Right atrium auricular region (tissue), 2 donors: ENCODE measurements around the gene ZNF506. TPM values are rescaled to one million over a fixed set of nuclear protein-coding genes. Genes with fewer than 3 reads are reported as not detected.
"Not testable (repeated sequence)": the region's sequence is repeated elsewhere in the genome, so short reads cannot be mapped to it uniquely, and the experiment has no call there.

ENCODE experiments used
- DNase-seq: peaks from one replicate; pipeline ENCODE4 v3.0.0-alpha.2; 2019; ENCODE audit warnings: low spot score
- H3K27ac ChIP-seq, 2 donors: fragments of 200-600 bp; sonication (generic); 1 replicate in 1 of 2; 2 replicates in 1 of 2; pipeline ENCODE4 v1.5.1; 2016 to 2019
- H3K27me3 ChIP-seq, 2 donors: fragments of 200-600 bp; sonication (generic); one replicate each; pipeline versions ENCODE4 v1.5.1 to v1.6.0; 2017 to 2019
- H3K36me3 ChIP-seq: fragments of 200-600 bp; sonication (generic); one replicate; pipeline ENCODE4 v1.5.1; 2016
- H3K4me1 ChIP-seq, 2 donors: fragments of 200-600 bp; sonication (generic); one replicate each; pipeline versions ENCODE4 v1.5.1 to v1.6.0; 2017 to 2019
- H3K4me3 ChIP-seq, 2 donors: fragments of 200-600 bp; sonication (generic); 1 replicate in 1 of 2; 2 replicates in 1 of 2; pipeline ENCODE4 v1.5.1; 2017 to 2019; ENCODE audit warnings: mild to moderate bottlenecking in 1 of 2, moderate library complexity in 1 of 2
- H3K9me3 ChIP-seq, 2 donors: fragments of 200-600 bp; sonication (generic); one replicate each; pipeline ENCODE4 v1.5.1; 2019
- CTCF ChIP-seq, 2 donors: fragments of 200-600 bp; sonication (generic); IDR thresholded peaks; one replicate each; pipeline ENCODE4 v1.5.1; 2019; ENCODE audit warnings: antibody characterized with exemption in 2 of 2
- total RNA-seq, 2 donors: library from RNA; depleted of rRNA; stranded (reverse); fragments of >200 nt; gene quantifications; one replicate each; pipeline ENCODE4 v1.1.0, GENCODE V29; 2016

ZNF506 gene
- total RNA-seq, 2 donors from 2014 or later, result 14.2 to 18.2 TPM

- Histone ChIP-seq H3K27ac (no peak overlapping the region), H3K9me3 (no peaks in the 10 kb centered on the region), H3K4me1 (no peaks in the 10 kb centered on the region), H3K27me3 (no peaks in the 10 kb centered on the region), H3K4me3 (no peak overlapping the region), H3K36me3 (peaks cover 42% of the 10 kb centered on the region)
- no peak for TF ChIP-seq CTCF (IDR thresholded peaks at IDR 0.05)
- DNase-seq, result no peak
Observed at GRCh38 chr19:19788015-19788414, 33.5 kb downstream of the ZNF506 start.

GRCh38 chr19:19785476-19785875 lies 36.1 kb downstream of the ZNF506 start:
- not testable (repeated sequence) for H3K9me3 ChIP-seq, H3K27me3 ChIP-seq, H3K4me3 ChIP-seq, H3K27ac ChIP-seq, DNase-seq
- Histone ChIP-seq H3K36me3 (peaks cover 20% of the 10 kb centered on the region), H3K4me1 (peaks cover 0 to 11% of the 10 kb centered on the region in 2 donors)

GRCh38 chr19:19782783-19783182 lies 38.8 kb downstream of the ZNF506 start:
- Histone ChIP-seq H3K4me1 (peaks cover 0 to 11% of the 10 kb centered on the region in 2 donors), H3K36me3 (peaks cover 8% of the 10 kb centered on the region), H3K9me3 (no peaks in the 10 kb centered on the region), H3K27me3 (no peaks in the 10 kb centered on the region), H3K4me3 (no peak overlapping the region), H3K27ac (no peak overlapping the region)
- TF ChIP-seq CTCF (IDR thresholded peaks at IDR 0.05), result no peak
- no peak for DNase-seq

GRCh38 chr19:19781791-19782190 lies 39.8 kb downstream of the ZNF506 start:
- H3K4me1 ChIP-seq, result peaks cover 0 to 21% of the 10 kb centered on the region in 2 donors
- H3K27ac ChIP-seq, H3K9me3 ChIP-seq, H3K27me3 ChIP-seq, H3K36me3 ChIP-seq, H3K4me3 ChIP-seq, DNase-seq: not testable (repeated sequence)

GRCh38 chr19:19778666-19779065 lies 42.9 kb downstream of the ZNF506 start:
- no peak for TF ChIP-seq CTCF (IDR thresholded peaks at IDR 0.05)
- Histone ChIP-seq H3K4me3 (no peak overlapping the region), H3K4me1 (peaks cover 0 to 31% of the 10 kb centered on the region in 2 donors), H3K36me3 (no peaks in the 10 kb centered on the region), H3K27me3 (no peaks in the 10 kb centered on the region), H3K27ac (no peak overlapping the region), H3K9me3 (no peaks in the 10 kb centered on the region)
- DNase-seq, result no peak

- Histone ChIP-seq H3K9me3 (no peaks in the 10 kb centered on the region), H3K36me3 (no peaks in the 10 kb centered on the region), H3K27ac (no peak overlapping the region), H3K4me1 (peaks cover 0 to 31% of the 10 kb centered on the region in 2 donors), H3K4me3 (no peak overlapping the region), H3K27me3 (no peaks in the 10 kb centered on the region)
- no peak for TF ChIP-seq CTCF (IDR thresholded peaks at IDR 0.05)
- no peak for DNase-seq
Observed at GRCh38 chr19:19777692-19778091, 43.9 kb downstream of the ZNF506 start.

GRCh38 chr19:19776206-19777008 lies 45.1 kb downstream of the ZNF506 start:
- peak; percentile 98 for DNase-seq
- H3K27ac ChIP-seq, result peak overlapping the region; percentile 79 to 81

More at GRCh38 chr19:19776206-19777008, 45.1 kb downstream of the ZNF506 start:
- no peaks in the 10 kb centered on the region for H3K36me3 ChIP-seq
- no peaks in the 10 kb centered on the region for H3K9me3 ChIP-seq
- no peaks in the 10 kb centered on the region for H3K27me3 ChIP-seq
- H3K4me1 ChIP-seq, result peaks cover 0 to 22% of the 10 kb centered on the region in 2 donors
- peak overlapping the region; percentile 77 to 79 for H3K4me3 ChIP-seq
- no peak for TF ChIP-seq CTCF (IDR thresholded peaks at IDR 0.05)
